ENCODE results near the gene OCLN. TPM values are rescaled to one million over a fixed set of nuclear protein-coding genes. Genes with fewer than 3 reads are reported as not detected.
"Not testable (repeated sequence)": the region's sequence is repeated elsewhere in the genome, so short reads cannot be mapped to it uniquely, and the experiment has no call there.

Gene OCLN
- total RNA-seq, 1 donor from 2014 or later, result 6.7 TPM

DNA sequence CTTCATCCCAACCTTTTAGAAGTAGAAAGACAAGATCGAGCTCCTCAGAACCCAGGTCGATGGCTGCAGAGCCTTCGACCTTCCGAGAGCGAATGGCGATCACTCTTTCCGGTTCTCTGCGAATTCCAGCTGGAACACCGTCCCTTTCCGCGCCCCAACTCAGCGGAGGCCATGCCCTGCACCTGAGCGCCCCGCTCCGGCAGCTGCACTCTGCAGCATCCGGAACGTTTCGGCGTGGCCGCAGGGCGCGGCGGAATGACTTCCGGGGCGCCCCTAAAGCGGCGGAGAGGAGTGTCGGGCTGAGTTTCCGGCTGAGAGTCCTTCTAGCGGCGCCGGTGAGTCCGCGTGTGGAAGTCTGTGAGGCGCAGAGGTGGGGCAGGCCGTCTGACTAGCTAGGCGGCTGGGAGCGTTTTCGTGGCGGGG lies 67.3 kb downstream of the OCLN start, which contains the start of gene GTF2H2C:
Gene GTF2H2C (plus strand): TSS at position 284 of the 423 bp plus-strand sequence. CDS start 4,942 bp downstream, outside the sequence.
- DNase-seq (ENCODE audit: low read depth, low spot score), result peak; percentile 41
- peak within 1 kb of the TSS; percentile 24 for H3K27ac Mint-ChIP-seq (ENCODE audit: unreplicated experiment)
- not testable (repeated sequence) for H3K9me3 Mint-ChIP-seq; H3K4me1 Mint-ChIP-seq; H3K36me3 Mint-ChIP-seq (ENCODE audit: low read depth); H3K27me3 Mint-ChIP-seq (ENCODE audit: low read depth)
- H3K4me3 Mint-ChIP-seq, result peak within 1 kb of the TSS; percentile 95

GRCh38 chr5:69560587-69561431 lies 68.2 kb downstream of the OCLN start:
- peak overlapping the region; percentile 49 for H3K4me3 Mint-ChIP-seq
- not testable (repeated sequence) for H3K27me3 Mint-ChIP-seq (ENCODE audit: low read depth); H3K36me3 Mint-ChIP-seq (ENCODE audit: low read depth); H3K27ac Mint-ChIP-seq (ENCODE audit: unreplicated experiment); H3K4me1 Mint-ChIP-seq; H3K9me3 Mint-ChIP-seq; DNase-seq (ENCODE audit: low read depth, low spot score)

- not testable (repeated sequence) for H3K4me3 Mint-ChIP-seq; H3K27me3 Mint-ChIP-seq (ENCODE audit: low read depth); DNase-seq (ENCODE audit: low read depth, low spot score); H3K36me3 Mint-ChIP-seq (ENCODE audit: low read depth); H3K9me3 Mint-ChIP-seq; H3K27ac Mint-ChIP-seq (ENCODE audit: unreplicated experiment); H3K4me1 Mint-ChIP-seq
These were observed 73.6 kb downstream of the OCLN start for GRCh38 chr5:69566172-69566571.

GRCh38 chr5:69568072-69568471 lies 75.5 kb downstream of the OCLN start:
- DNase-seq (ENCODE audit: low read depth, low spot score); H3K9me3 Mint-ChIP-seq; H3K4me1 Mint-ChIP-seq; H3K27me3 Mint-ChIP-seq (ENCODE audit: low read depth); H3K27ac Mint-ChIP-seq (ENCODE audit: unreplicated experiment); H3K36me3 Mint-ChIP-seq (ENCODE audit: low read depth); H3K4me3 Mint-ChIP-seq: not testable (repeated sequence)

GRCh38 chr5:69583356-69583755 lies 90.8 kb downstream of the OCLN start:
- H3K4me3 Mint-ChIP-seq; H3K36me3 Mint-ChIP-seq (ENCODE audit: low read depth); H3K27ac Mint-ChIP-seq (ENCODE audit: unreplicated experiment); DNase-seq (ENCODE audit: low read depth, low spot score); H3K27me3 Mint-ChIP-seq (ENCODE audit: low read depth); H3K9me3 Mint-ChIP-seq; H3K4me1 Mint-ChIP-seq: not testable (repeated sequence)

- not testable (repeated sequence) for H3K9me3 Mint-ChIP-seq; H3K27me3 Mint-ChIP-seq (ENCODE audit: low read depth); H3K36me3 Mint-ChIP-seq (ENCODE audit: low read depth)
These were observed 103.7 kb downstream of the OCLN start for GRCh38 chr5:69596114-69596840.

GRCh38 chr5:69601947-69602346 lies 109.4 kb downstream of the OCLN start:
- H3K27ac Mint-ChIP-seq (ENCODE audit: unreplicated experiment); H3K27me3 Mint-ChIP-seq (ENCODE audit: low read depth); DNase-seq (ENCODE audit: low read depth, low spot score); H3K9me3 Mint-ChIP-seq; H3K4me3 Mint-ChIP-seq; H3K4me1 Mint-ChIP-seq; H3K36me3 Mint-ChIP-seq (ENCODE audit: low read depth): not testable (repeated sequence)

More at GRCh38 chr5:69596114-69596840, 103.7 kb downstream of the OCLN start:
- not testable (repeated sequence) for H3K4me3 Mint-ChIP-seq; DNase-seq (ENCODE audit: low read depth, low spot score); H3K27ac Mint-ChIP-seq (ENCODE audit: unreplicated experiment); H3K4me1 Mint-ChIP-seq

DNA sequence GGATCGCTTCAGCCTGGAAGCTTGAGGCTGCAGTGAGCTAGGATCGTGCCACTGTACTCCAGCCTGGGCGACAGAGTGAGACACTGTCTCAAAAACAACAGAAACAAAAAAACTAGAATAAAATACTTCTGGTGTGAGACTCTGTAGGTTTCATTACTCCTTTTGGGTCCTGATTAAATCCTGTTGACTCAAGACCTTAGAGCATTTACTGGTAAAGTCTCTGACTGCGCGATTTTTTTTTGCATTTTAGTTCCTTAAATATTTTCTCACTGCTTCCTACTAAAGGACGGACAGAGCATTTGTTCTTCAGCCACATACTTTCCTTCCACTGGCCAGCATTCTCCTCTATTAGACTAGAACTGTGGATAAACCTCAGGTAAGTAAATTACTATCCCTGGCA lies 114.2 kb downstream of the OCLN start:
- H3K36me3 Mint-ChIP-seq (ENCODE audit: low read depth); DNase-seq (ENCODE audit: low read depth, low spot score); H3K27ac Mint-ChIP-seq (ENCODE audit: unreplicated experiment); H3K4me3 Mint-ChIP-seq; H3K9me3 Mint-ChIP-seq; H3K27me3 Mint-ChIP-seq (ENCODE audit: low read depth); H3K4me1 Mint-ChIP-seq: not testable (repeated sequence)

Other genes with a start within 250 kb of the OCLN start
- gene CCDC125, start 160.0 kb upstream of the OCLN start, total RNA-seq, result 0.56 and 0.68 TPM in 2 replicates
- 41.1 and 44.1 TPM in 2 replicates for gene AK6, start 123.3 kb upstream of the OCLN start, total RNA-seq
- 50.0 and 55.3 TPM in 2 replicates for gene TAF9, start 123.3 kb upstream of the OCLN start, total RNA-seq
- 30.1 and 31.9 TPM in 2 replicates for gene RAD17, start 123.0 kb upstream of the OCLN start, total RNA-seq
- 0.36 and 0.68 TPM in 2 replicates for gene MARVELD2, start 77.7 kb upstream of the OCLN start, total RNA-seq
- 47.9 and 49.4 TPM in 2 replicates for gene GTF2H2C, start 67.4 kb downstream of the OCLN start, total RNA-seq

Data from neural crest cell (in vitro differentiated cells).